HEK293T (cell line): ENCODE data around the gene GLYATL3.

ENCODE experiments used
- CTCF ChIA-PET: fragments of 350-600 bp; formaldehyde crosslinking; extraction: SDS; loops from one replicate; lab custom pipeline; 2021; ENCODE audit warnings: antibody characterized with exemption, inconsistent platforms; lab: Yijun Ruan, JAX
- POLR2A ChIA-PET: fragments of 350-600 bp; formaldehyde crosslinking; extraction: SDS; loops from one replicate; lab custom pipeline; 2020; ENCODE audit warnings: antibody characterized with exemption, inconsistent platforms; lab: Yijun Ruan, JAX
- DNase-seq: peaks from one replicate; pipeline ENCODE4 v3.0.0; 2012; ENCODE audit warnings: mixed read lengths; ENCODE audit errors: extremely low spot score
- ARNT ChIP-seq: fragments of 450-650 bp; IDR thresholded peaks from 2 replicates; pipeline ENCODE4 v1.6.1; 2017; ENCODE audit warnings: mild to moderate bottlenecking
- BHLHE40 ChIP-seq: fragments of 450-650 bp; IDR thresholded peaks from 2 replicates; pipeline ENCODE4 v1.6.1; 2016; ENCODE audit warnings: mild to moderate bottlenecking, moderate library complexity, borderline replicate concordance
- CTBP1 ChIP-seq: fragments of 450-650 bp; IDR thresholded peaks from 2 replicates; pipeline ENCODE4 v1.6.1; 2016; ENCODE audit warnings: borderline replicate concordance
- ELF4 ChIP-seq: fragments of 450-650 bp; IDR thresholded peaks from 2 replicates; pipeline ENCODE4 v1.6.1; 2017; ENCODE audit warnings: antibody characterized with exemption
- FOXA1 ChIP-seq: fragments of 450-650 bp; IDR thresholded peaks from 2 replicates; pipeline ENCODE4 v1.6.1; 2016; ENCODE audit warnings: mild to moderate bottlenecking
- FOXK2 ChIP-seq: fragments of 450-650 bp; IDR thresholded peaks from 2 replicates; pipeline ENCODE4 v1.6.1; 2016; ENCODE audit warnings: mild to moderate bottlenecking
- FOXM1 ChIP-seq: fragments of 450-650 bp; IDR thresholded peaks from 2 replicates; pipeline ENCODE4 v1.6.1; 2017; ENCODE audit warnings: mild to moderate bottlenecking, borderline replicate concordance
- HDGF ChIP-seq: fragments of 450-650 bp; IDR thresholded peaks from 2 replicates; pipeline ENCODE4 v1.6.1; 2017; ENCODE audit warnings: antibody characterized with exemption, borderline replicate concordance
- L3MBTL2 ChIP-seq: fragments of 450-650 bp; conservative IDR thresholded peaks from 2 replicates; pipeline ENCODE4 v1.6.1; 2016; ENCODE audit warnings: mild to moderate bottlenecking
- LEF1 ChIP-seq: fragments of 450-650 bp; IDR thresholded peaks from 2 replicates; pipeline ENCODE4 v1.6.1; 2017; ENCODE audit warnings: mild to moderate bottlenecking, borderline replicate concordance
- NFRKB ChIP-seq: fragments of 450-650 bp; IDR thresholded peaks from 2 replicates; pipeline ENCODE4 v1.6.1; 2016; ENCODE audit warnings: mild to moderate bottlenecking, moderate library complexity
- SP1 ChIP-seq: fragments of 450-650 bp; IDR thresholded peaks from 2 replicates; pipeline ENCODE4 v1.6.1; 2017
- SUZ12 ChIP-seq: fragments of 450-650 bp; IDR thresholded peaks from 2 replicates; pipeline ENCODE4 v1.6.1; 2016; ENCODE audit warnings: mild to moderate bottlenecking
- TARDBP ChIP-seq: fragments of 450-650 bp; IDR thresholded peaks from 2 replicates; pipeline ENCODE4 v1.6.1; 2016
- ZNF384 ChIP-seq: fragments of 450-650 bp; IDR thresholded peaks from 2 replicates; pipeline ENCODE4 v1.6.1; 2016
- TF ChIP-seq, protein P1 (sequence below): fragments of 450-650 bp; IDR thresholded peaks from 2 replicates; pipeline ENCODE4 v1.6.1; 2016

Gene GLYATL3

DNA sequence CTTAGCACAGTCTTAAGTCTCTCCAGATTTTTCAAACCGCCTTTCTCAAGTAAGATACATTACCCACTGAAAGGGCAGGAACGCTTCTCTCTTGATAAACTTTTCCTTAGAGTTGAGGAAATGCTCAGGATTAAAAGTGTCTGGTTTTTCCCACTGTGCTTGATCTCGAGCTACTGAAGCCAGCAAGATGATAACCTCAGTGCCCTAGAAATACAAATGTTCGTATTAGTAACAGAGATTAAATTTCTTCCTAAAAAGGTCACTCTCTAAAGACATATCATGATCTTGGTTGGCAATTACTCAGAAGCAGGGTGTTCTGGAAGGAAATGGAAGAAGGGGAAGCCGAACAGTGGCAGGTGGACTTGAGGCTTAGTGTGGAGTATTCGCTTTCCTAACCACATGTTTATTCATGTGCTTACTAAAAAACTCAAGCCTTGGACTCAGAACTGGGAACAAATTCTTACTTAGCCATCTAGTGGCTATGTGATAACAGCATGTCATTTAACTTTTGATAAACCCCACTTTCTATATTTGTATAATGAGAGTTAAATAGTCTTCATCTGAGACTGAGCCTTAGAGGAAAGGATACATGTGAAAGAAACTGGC lies 70.9 kb downstream of the GLYATL3 start:
- TF ChIP-seq, protein P1, sequence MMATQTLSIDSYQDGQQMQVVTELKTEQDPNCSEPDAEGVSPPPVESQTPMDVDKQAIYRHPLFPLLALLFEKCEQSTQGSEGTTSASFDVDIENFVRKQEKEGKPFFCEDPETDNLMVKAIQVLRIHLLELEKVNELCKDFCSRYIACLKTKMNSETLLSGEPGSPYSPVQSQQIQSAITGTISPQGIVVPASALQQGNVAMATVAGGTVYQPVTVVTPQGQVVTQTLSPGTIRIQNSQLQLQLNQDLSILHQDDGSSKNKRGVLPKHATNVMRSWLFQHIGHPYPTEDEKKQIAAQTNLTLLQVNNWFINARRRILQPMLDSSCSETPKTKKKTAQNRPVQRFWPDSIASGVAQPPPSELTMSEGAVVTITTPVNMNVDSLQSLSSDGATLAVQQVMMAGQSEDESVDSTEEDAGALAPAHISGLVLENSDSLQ: no peak
- TF ChIP-seq FOXM1 (no peak), HDGF (no peak), ELF4 (no peak), ZNF384 (no peak), TARDBP (no peak), FOXA1 (no peak), FOXK2 (no peak), ARNT (no peak), CTBP1 (no peak), SP1 (no peak), SUZ12 (no peak), BHLHE40 (no peak), L3MBTL2 (no peak), NFRKB (no peak), LEF1 (no peak)
- CTCF ChIA-PET: no interaction called here
- DNase-seq: no peak
- POLR2A ChIA-PET: no interaction called here

- ChIA-PET CTCF (no interaction called here), POLR2A (no interaction called here)
- DNase-seq: no peak
- TF ChIP-seq FOXM1 (no peak), ELF4 (no peak), HDGF (no peak), ZNF384 (no peak), FOXA1 (no peak), L3MBTL2 (no peak), FOXK2 (no peak), ARNT (no peak)
- TF ChIP-seq, protein P1: no peak
Measured at GRCh38 chr6:49576618-49577017, 76.9 kb downstream of the GLYATL3 start.
